Measurements from ENCODE around the gene BSDC1. TPM values are rescaled to one million over a fixed set of nuclear protein-coding genes. Genes with fewer than 3 reads are reported as not detected.
A peak's percentile ranks its signal among the peaks of the same experiment; 100 is the strongest.
"Not testable (repeated sequence)": the region's sequence is repeated elsewhere in the genome, so short reads cannot be mapped to it uniquely, and the experiment has no call there.

BSDC1 gene, protein sequence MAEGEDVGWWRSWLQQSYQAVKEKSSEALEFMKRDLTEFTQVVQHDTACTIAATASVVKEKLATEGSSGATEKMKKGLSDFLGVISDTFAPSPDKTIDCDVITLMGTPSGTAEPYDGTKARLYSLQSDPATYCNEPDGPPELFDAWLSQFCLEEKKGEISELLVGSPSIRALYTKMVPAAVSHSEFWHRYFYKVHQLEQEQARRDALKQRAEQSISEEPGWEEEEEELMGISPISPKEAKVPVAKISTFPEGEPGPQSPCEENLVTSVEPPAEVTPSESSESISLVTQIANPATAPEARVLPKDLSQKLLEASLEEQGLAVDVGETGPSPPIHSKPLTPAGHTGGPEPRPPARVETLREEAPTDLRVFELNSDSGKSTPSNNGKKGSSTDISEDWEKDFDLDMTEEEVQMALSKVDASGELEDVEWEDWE
- total RNA-seq: 56.6 to 67.0 TPM (median 57.6 TPM) in 3 replicates
- long read RNA-seq, transcript BSDC1-205 (11 exons, 1,505 nt): minor isoform, 11 of 154 reads
- long read RNA-seq, transcript BSDC1-206 (11 exons, 2,846 nt): major isoform, 107 of 154 reads
- long read RNA-seq, partial matches to known transcripts: 17 of 154 reads
- long read RNA-seq, other reads (novel, unspliced or antisense): 16 of 154 reads

DNA sequence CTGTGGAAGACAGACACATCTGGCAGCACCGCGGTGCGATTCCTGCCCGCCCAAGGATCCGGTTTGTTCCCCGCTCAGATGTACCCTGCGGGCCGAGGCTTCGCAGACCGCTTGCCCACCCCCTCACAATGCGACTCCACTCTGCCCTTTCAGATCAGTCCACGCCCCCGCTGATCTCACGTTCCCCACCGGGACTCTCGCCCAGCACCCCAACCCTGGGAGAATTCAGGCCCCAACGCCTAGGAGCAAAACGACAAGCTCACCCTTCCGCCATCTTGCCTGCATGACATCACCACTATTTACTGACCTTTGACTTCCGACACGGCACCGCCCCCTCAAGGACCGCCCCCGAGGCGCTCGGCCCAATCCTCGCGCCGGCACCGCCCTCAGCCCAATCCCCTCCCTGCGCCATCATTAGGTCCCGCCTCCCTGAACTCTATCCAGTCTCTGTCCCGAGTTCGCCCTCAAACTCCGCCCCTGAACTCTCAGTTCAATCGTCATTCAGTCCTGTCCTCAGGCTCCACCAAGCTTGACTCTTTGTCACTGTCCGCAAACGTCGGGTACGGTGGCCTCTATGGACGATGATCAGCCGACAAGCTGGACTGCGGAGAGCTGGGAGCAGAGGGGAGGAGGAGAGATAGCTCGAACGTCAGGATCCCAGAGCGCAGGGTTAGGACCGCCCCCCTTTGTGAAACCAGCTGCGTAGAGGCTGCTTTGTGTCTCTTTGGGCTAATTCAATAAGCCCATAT lies at the start of gene BSDC1:
BSDC1 (minus strand) TSS at position 301 of the 749 bp plus-strand sequence; CDS start at position 274, 27 bp downstream.
- Mint-ChIP-seq H3K9me3 (ENCODE audit: low read depth) (no peaks in the 10 kb centered on the region), H3K4me1 (ENCODE audit: low read depth) (peaks cover 35% of the 10 kb centered on the region), H3K27me3 (ENCODE audit: low read depth) (no peaks in the 10 kb centered on the region), H3K4me3 (ENCODE audit: unreplicated experiment) (peak within 1 kb of the TSS; percentile 99), H3K27ac (ENCODE audit: unreplicated experiment) (peak within 1 kb of the TSS; percentile 100), H3K36me3 (ENCODE audit: low read depth) (no peaks in the 10 kb centered on the region)
- TF ChIP-seq, protein P1, sequence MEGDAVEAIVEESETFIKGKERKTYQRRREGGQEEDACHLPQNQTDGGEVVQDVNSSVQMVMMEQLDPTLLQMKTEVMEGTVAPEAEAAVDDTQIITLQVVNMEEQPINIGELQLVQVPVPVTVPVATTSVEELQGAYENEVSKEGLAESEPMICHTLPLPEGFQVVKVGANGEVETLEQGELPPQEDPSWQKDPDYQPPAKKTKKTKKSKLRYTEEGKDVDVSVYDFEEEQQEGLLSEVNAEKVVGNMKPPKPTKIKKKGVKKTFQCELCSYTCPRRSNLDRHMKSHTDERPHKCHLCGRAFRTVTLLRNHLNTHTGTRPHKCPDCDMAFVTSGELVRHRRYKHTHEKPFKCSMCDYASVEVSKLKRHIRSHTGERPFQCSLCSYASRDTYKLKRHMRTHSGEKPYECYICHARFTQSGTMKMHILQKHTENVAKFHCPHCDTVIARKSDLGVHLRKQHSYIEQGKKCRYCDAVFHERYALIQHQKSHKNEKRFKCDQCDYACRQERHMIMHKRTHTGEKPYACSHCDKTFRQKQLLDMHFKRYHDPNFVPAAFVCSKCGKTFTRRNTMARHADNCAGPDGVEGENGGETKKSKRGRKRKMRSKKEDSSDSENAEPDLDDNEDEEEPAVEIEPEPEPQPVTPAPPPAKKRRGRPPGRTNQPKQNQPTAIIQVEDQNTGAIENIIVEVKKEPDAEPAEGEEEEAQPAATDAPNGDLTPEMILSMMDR (IDR thresholded peaks at IDR 0.05): no peak
- DNase-seq (ENCODE audit: low spot score): peak; percentile 98

GRCh38 chr1:32441467-32441866 lies 47.2 kb upstream of the BSDC1 start:
- not testable (repeated sequence) for H3K36me3 Mint-ChIP-seq (ENCODE audit: low read depth); H3K9me3 Mint-ChIP-seq (ENCODE audit: low read depth); H3K4me3 Mint-ChIP-seq (ENCODE audit: unreplicated experiment); H3K27ac Mint-ChIP-seq (ENCODE audit: unreplicated experiment); DNase-seq (ENCODE audit: low spot score); H3K4me1 Mint-ChIP-seq (ENCODE audit: low read depth)
- peaks cover 20% of the 10 kb centered on the region for H3K27me3 Mint-ChIP-seq (ENCODE audit: low read depth)

DNA sequence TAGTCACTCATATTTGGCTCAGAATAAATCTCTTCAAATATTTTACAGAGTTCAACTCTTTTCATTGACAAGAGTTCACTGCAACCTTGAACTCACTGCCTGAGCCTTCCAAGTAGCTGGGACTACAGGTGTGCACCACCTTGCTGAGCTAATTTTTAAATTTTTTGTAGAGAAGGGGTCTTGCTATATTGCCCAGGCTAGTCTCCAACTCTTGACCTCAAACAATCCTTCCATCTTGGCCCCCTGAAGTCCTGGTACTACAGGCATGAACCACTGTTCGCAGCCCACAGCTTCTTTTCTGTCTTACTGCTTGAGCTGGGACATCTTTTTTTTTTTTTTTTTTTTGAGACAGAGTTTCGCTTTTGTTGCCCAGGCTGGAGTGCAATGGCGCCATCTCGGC lies 44.5 kb upstream of the BSDC1 start:
- H3K36me3 Mint-ChIP-seq (ENCODE audit: low read depth); DNase-seq (ENCODE audit: low spot score); H3K27ac Mint-ChIP-seq (ENCODE audit: unreplicated experiment); H3K9me3 Mint-ChIP-seq (ENCODE audit: low read depth); H3K4me3 Mint-ChIP-seq (ENCODE audit: unreplicated experiment); H3K4me1 Mint-ChIP-seq (ENCODE audit: low read depth): not testable (repeated sequence)
- H3K27me3 Mint-ChIP-seq (ENCODE audit: low read depth): peaks cover 20% of the 10 kb centered on the region

GRCh38 chr1:32438136-32438535 lies 43.9 kb upstream of the BSDC1 start:
- peaks cover 25% of the 10 kb centered on the region for H3K27me3 Mint-ChIP-seq (ENCODE audit: low read depth)
- TF ChIP-seq, protein P1 (IDR thresholded peaks at IDR 0.05): no peak
- peaks cover 5% of the 10 kb centered on the region for H3K9me3 Mint-ChIP-seq (ENCODE audit: low read depth)
- no peak overlapping the region for H3K4me3 Mint-ChIP-seq (ENCODE audit: unreplicated experiment)
- H3K27ac Mint-ChIP-seq (ENCODE audit: unreplicated experiment): no peak overlapping the region
- no peak for DNase-seq (ENCODE audit: low spot score)
- H3K4me1 Mint-ChIP-seq (ENCODE audit: low read depth): no peaks in the 10 kb centered on the region
- peaks cover 1% of the 10 kb centered on the region for H3K36me3 Mint-ChIP-seq (ENCODE audit: low read depth)

DNA sequence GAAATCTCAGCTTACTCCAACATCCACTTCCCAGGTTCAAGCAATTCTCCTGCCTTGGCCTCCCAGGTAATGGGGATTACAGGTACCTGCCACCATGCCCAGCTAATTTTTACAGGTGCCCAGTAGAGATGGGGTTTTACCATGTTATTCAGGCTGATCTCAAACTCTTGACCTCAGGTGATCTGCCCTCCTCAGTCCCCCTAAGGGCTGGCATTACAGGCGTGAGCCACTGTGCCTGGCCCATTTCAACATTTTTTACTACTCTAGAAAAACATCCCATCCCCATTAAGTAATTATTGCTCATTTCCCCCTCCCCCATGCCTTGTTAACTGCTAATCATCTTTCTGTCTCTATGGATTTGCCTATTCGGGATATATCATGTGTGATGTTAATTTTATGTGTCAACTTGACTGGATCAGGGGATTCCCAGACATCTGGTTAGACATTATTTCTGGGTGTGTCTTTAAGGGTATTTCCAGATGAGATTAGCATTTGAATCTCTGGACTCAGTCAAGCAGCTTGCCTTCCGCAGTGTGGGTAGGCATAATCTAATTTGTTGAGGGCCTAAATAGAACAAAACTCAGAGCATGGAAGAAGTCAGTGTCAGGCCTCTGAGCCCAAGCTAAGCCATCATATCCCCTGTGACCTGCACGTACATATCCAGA lies 37.6 kb upstream of the BSDC1 start:
- no peak overlapping the region for H3K4me3 Mint-ChIP-seq (ENCODE audit: unreplicated experiment)
- H3K27ac Mint-ChIP-seq (ENCODE audit: unreplicated experiment): no peak overlapping the region
- no peaks in the 10 kb centered on the region for H3K36me3 Mint-ChIP-seq (ENCODE audit: low read depth)
- no peak for DNase-seq (ENCODE audit: low spot score)
- no peaks in the 10 kb centered on the region for H3K9me3 Mint-ChIP-seq (ENCODE audit: low read depth)
- TF ChIP-seq, protein P1 (IDR thresholded peaks at IDR 0.05): no peak
- H3K4me1 Mint-ChIP-seq (ENCODE audit: low read depth): no peaks in the 10 kb centered on the region
- peaks cover 24% of the 10 kb centered on the region for H3K27me3 Mint-ChIP-seq (ENCODE audit: low read depth)
